Activated T-cell treated with anti-CD3 and anti-CD28 coated beads for 48 hours (primary cell): ENCODE results near the gene CYP21A2.
"Not testable (repeated sequence)": the region's sequence is repeated elsewhere in the genome, so short reads cannot be mapped to it uniquely, and the experiment has no call there.

Experiments
- DNase-seq: peaks from one replicate; pipeline ENCODE4 v3.0.0-alpha.2; 2020; ENCODE audit warnings: low read depth

The CYP21A2 gene

DNA sequence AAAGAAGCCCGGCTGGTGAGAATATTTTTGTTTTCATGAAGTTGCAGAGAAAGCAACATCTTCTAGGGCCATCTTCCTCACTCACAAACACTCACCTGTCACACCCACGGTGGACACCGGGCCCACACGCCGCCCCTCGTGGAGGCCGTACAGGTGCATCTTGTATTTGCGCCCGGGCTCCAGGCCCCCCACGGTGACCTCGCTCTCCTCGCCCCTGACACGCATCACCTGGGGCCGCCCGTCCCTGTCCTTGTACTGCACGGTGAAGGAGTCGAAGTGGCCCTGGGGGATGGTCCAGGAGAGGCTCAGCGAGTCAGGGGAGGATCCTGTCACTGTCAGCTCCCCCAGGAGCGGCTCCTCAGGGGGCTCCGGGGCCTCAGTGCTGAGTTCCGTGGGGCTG, 17.5 kb downstream of the CYP21A2 start:
- DNase-seq = not testable (repeated sequence)

DNA sequence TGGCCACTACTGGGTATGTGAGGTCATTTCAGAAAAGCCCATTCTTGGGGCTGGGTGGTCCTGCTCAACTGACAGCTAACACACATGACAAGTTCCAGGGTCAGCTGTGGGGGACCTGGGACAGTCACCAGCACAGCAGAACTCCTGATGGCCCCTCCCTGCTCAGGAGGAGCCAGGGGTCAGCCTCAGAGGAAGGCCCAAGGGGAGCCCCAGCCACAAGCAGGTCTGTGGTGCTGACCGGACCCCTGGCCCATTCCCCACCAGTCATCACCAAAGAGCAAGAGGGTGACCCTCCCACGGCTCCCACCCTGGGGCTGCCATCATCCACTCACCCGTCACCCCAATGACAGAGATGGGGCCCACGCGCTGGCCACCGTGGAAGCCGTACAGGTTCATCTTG, 18.0 kb downstream of the CYP21A2 start:
- no peak for DNase-seq

DNA sequence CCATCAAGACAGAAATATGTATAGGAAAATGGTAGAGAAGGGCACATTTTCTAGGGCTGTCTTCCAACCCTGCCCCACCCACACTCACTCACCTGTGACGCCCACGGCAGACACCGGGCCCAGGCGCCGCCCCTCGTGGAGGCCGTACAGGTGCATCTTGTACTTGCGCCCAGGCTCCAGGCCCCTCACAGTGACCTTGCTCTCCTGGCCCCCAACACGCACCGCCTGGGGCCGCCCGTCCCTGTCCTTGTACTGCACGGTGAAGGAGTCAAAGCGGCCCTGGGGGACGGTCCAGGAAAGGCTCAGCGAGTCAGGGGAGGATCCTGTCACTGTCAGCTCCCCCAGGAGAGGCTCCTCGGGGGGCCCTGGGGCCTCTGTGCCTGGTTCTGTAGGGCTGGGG, 19.8 kb downstream of the CYP21A2 start:
- DNase-seq = no peak

DNA sequence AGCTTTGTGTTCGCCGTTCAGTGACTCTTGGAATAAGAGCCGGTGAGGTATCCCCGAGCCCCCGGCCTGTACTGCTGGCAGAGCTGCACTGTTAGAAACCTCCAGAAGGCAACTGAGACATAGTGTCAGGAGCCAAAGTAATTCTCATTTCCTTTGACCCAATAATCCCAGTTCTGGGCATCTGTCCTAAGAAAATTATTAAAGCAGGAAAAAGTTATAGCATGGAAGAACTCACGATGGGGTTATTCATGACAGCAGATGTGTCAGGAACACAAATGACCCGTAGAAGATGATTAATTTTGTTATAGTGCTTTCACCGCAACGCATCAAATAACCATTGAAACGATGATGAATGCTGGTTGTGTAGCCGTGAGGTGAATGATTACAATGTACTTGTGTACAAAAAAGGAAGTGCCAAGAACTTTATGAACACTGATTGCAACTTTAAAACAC, 20.3 kb downstream of the CYP21A2 start:
- no peak for DNase-seq

DNA sequence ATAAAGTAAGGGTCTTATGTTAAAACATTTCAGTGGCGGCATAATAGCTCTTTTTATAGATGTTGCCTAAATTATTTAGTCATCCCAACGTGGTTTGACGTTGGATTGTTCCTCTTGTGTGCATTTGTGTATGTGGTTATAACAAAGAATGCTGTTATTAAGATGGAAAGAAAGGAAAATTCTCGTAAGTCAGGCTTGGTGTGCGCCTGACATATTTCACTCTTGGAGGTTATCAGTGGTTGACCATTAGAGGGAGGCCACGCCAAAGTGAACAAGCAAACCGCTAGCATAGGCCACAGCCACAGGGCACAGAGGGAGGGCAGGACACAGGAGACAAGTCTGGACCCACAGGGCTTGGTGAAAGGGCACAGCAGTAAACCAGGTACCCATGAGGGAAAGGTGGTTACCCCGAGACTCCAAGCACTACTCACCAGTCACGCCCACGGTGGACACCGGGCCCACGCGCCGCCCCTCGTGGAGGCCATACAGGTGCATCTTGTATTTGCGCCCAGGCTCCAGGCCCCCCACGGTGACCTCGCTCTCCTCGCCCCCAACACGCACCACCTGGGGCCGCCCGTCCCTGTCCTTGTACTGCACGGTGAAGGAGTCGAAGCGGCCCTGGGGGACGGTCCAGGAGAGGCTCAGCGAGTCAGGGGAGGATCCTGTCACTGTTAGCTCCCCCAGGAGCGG, 22.9 kb downstream of the CYP21A2 start:
- no peak for DNase-seq

DNA sequence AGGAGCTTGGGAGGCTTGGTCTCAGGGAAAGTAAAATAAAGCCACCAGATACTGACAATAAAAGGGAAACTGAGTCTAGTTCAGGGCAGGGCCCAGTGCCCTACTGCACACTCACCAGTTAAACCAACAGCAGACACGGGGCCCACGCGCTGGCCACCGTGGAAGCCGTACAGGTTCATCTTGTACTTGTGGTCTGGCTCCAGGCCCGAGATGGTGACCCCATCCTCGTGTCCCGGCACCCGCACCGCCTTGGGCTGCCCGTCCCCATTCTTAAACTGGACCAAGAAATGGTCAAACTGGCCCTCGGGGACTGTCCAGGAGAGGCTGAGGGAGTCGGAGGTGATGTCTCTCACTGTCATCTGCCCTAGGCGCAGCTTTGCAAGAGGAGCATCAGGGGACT, 26.5 kb downstream of the CYP21A2 start:
- DNase-seq = no peak

DNA sequence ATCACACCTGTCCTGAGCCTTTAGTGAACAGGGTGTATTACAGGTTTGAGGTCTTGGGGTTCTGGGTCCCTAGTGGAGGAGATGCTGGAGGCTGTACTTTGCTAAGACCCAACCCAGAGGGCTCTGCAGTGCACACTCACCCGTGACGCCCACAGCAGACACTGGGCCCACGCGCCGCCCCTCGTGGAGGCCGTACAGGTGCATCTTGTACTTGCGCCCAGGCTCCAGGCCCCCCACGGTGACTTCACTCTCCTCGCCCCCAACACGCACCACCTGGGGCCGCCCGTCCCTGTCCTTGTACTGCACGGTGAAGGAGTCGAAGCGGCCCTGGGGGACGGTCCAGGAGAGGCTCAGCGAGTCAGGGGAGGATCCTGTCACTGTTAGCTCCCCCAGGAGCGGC, 29.3 kb downstream of the CYP21A2 start:
- not testable (repeated sequence) for DNase-seq

DNA sequence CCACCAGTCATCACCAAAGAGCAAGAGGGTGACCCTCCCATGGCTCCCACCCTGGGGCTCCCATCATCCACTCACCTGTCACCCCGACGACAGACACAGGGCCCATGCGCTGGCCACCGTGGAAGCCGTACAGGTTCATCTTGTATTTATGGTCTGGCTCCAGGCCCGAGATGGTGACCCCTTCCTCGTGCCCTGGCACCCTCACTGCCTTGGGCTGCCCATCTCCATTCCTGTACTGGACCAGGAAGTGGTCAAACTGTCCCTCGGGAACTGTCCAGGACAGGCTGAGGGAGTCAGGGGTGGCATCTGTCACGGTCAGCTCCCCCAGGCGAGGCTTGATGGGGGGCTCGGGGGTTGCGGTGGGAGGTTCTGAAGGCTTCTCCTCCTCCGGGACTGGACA, 30.1 kb downstream of the CYP21A2 start:
- not testable (repeated sequence) for DNase-seq

DNA sequence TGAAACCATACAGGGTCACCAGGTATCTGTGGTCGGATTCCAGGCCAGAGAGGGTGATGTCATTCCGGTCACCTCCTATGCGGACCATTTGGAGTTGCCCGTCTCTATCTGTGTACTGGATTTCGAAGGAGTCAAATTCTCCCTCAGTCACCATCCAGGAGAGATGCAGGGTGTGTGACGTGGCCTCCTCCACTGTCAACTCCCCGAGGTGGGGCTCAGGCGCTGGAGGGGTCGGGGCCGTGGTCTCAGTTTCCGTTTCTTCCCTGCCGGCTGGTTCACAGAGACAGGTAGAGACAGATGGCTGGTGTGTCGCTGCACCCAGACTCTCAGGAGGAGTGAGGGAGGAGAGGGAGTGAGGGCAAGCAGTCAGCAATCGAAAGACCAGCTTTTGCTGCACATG, 30.7 kb downstream of the CYP21A2 start:
- no peak for DNase-seq

DNA sequence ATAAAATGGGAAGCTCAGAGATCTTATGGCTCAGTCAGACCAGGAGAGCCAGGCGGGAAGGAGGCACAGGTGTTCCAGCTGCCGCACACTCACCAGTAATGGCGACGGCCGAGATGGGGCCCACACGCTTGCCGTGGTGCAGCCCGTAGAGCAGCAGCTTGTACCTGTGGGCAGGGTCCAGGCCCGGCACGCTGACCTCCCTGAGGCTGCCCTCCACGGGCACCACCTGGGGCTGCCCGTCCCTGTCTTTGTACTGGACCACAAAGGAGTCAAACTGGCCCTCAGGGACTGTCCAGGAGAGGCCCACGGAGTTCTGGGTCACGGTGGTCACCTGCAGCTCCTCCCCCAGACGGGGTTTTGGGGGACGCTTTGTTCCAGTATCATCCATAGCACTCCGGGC, 31.2 kb downstream of the CYP21A2 start:
- no peak for DNase-seq

DNA sequence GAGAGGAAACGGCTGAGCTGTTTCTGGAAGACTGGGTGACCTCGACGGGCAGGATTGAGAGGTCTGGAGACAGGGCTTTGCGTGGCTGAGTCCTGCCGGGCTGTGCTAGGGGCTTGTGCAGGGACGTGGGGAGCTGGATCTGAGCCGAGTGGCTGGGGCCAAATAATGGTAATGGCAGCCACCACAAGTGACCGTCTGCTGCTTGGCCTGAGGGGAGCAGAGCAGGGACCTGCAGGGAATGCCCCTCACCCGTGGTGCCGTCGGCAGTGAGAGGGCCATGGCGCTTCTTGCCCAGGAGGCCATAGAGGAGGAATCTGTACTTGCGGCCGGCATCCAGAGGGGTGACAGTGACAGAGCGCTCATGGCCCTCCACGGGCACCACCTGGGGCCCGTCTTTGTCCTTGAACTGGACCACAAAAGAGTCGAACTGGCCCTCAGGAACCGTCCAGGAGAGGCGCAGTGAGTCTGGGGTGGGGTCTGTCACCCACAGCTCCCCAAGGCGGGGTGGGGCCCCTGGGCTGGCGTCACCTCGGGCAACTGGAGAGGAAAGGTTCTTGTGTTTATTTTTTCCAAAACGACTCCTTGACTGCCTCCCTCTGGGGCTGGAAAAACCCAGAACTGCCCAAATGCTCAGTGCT, 31.8 kb downstream of the CYP21A2 start:
- no peak for DNase-seq

DNA sequence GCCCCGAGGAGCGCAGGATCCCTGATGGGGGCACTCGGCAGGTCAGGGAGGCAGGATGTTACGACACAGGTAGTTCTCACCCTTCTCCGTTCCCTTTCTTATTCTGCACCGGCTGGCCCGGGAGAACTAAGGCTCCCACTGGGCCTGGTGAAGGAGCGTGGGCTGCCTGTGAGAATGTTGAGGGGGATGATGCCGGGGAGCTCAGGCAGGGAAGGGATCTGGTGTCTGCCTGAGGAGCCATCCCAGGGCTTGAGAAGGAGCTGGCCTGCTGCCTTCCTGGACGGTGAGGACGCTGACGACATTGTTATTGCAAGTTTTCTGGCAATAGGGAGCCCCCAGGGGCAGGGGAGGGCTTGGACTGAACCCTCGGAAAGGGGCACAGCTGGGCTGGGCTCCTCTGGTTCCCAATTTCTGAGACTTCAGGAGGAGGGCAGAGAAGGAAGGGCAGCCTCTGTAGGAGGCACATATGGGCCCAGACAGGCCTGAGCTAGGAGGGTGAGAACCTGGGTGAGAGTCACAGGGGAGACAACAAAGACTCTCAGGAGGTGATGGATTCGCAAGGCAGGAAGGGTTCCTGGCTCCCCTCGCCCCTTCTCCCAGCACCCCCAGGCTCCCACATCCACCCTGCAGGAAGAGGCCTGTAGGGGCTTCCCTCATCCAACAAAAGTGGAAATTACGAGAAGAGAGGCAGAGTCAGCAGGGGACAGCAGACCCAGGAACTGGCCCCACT, 32.8 kb downstream of the CYP21A2 start:
- DNase-seq = no peak

DNA sequence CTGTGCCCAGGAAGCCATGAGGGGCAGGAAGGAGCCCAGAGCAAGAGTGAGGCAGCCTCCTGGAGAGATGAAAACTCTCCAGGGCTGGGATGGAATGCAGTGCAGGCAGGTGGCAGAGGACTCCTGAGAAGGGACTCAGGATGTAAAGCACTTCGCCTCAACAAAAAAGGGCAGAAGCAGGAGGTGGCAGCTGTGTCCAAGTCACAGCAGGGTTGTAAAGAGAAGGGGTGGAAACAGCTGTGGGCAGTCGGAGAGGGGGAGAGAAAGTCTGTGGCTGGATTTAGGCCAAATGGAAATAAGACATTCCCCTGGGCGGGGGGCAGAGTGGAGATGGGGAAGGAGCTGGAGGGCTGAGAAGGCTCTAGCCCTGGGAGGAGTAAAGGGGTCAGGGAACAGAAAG, 34.9 kb downstream of the CYP21A2 start:
- DNase-seq = no peak

DNA sequence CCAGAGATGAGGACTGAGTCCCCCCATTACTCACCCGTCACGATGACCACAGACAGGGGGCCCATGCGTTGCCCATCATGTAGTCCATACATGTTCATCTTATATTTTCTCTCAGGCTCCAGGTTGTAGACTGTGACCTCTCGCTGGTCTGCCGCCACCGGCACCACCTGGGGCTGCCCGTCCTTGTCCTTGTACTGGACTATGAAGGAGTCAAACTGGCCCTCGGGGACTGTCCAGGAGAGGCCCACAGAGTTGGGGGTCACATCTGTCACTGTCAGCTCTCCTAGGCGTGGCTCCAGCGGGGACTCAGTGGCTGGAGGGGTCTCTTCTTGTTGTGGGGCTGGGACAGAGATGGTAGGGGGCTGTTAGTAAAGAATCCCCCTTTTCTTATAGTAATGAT, 35.4 kb downstream of the CYP21A2 start:
- DNase-seq = no peak

DNA sequence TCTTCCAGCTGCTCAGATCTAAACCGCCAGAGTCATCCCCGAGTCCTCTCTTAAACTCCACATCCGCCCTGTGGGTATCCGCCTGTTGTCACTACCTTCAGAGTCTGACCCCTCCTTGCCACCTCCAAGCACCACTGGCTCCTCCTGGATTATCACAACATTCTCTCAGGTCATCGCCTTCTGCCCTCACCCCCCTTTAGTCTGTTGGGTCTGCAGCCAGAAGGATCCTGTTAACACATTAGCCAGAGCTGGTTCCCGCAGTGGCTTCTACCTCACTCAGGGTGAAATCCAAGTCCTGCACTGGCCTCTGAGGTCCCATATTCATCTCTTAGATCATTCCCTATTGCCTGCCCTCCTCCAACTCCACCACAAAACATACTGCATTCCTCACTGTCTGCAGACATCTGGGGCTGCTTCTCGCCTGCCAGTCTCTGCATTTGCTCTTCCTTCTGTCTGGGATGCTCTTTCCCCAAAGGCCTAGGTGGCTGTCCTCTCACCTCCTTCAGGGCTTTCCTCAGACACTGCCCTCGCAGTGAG, 36.8 kb downstream of the CYP21A2 start:
- no peak for DNase-seq

DNA sequence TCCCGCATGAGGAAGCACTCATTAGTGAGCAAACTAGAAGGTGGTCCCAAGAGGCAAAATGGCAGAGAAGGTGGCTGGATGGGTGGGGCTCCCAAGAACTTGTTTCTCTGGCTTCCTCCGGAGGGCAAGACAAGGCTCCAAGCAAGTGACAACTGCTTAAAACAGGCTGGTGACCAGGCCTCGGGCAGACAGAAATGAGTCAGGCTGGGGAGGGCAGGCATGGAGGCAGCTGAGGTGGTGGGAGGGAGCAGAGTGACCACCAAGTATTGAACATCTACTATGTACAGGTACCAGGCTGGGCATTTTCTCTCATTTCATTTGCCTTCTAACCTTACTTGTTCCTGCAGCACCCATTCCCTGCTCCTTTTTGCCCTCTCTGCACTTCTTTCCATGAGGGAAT, 37.6 kb downstream of the CYP21A2 start:
- no peak for DNase-seq

DNA sequence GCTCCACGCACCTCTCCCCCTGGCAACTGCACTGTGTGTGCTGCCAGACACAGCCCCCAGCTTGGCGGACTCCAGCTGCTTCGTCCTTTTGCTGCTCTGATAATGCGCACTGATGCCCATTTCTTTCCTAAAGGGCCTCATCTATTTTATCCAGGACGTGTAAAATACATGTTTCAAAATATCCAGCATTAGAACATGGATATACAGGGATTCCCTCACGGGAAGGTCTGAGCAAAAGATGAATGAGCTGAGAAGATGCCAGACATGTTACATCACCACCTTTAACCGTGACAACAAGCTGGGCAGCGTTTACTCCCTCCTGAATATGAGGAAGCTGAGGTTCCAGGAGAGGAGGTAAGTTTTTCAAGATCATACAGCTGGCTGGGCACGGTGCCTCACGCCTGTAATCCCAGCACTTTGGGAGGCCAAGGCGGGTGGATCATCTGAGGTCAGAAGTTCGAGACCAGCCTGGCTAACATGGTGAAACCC, 38.1 kb downstream of the CYP21A2 start:
- DNase-seq = no peak

DNA sequence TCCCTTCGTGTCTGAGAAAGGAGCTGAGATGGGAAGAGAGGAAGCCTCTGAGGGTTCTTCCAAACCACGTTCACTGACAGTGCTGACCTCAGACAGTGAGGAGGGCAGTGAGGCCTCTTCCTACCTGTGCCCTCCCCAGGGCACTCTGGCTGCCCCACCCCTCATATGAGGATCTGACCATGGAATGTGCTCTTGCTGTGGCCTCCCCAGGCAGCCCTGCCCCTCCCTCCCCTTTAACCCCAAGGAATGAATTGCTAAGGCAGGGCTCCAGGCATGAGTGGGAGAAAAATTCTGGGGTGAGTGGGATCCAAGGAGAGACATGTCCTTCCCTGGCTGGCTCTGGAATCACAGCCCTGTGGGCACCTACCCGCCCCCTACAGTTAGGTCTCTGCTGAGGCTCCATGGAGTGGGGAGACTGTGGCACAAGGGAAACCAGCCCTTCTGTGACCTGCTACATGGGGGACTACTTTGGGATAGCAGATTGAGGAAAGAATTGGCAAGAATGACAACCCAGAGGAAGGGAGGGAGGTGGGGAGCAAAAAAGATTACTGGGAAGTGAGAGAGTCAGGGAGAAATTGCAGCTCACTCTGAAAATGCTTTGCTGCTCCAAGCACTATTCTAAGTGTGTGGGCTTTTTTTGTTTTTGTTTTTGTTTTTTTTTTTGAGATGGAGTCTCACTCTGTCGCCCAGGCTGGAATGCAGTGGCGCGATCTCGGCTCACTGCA, 41.5 kb downstream of the CYP21A2 start:
- DNase-seq = no peak

DNA sequence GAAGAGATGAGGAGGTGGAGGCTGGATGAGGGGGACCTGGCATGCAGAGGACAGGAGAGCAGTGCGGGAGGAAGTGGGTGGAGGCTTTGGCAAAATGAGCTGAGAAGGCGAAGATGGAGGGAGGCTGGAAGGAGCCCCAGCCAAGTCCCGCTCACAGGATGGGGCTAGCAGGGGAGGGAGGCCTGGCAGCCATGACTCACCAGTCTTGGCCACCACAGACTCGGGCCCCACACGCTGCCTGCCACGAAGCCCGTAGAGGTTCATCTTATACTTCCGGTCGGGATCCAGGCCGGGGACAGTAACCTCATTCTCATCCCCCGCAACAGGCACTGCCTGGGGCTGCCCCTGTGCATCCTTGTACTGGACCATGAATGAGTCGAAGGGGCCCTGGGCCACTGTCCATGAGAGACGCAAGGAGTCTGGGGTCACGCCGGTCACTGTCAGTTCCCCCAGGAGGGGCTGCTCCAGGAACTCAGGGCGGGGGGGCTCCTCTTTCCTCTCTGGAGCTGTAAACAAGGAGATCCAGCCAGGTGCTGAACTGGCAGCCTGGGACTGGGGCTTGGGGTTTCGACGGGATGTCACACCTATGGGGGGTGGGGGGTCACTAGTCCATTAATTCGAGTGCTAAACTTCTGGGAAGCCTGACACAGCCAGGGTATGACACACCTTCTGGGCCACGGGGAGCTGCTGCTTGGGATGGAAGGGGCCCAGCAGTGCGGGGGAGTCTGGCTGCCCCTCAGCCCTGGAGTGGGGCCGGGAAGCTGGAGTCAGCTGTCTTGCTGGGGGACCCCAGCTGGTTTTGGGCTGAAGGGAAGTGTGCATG, 43.2 kb downstream of the CYP21A2 start:
- no peak for DNase-seq

DNA sequence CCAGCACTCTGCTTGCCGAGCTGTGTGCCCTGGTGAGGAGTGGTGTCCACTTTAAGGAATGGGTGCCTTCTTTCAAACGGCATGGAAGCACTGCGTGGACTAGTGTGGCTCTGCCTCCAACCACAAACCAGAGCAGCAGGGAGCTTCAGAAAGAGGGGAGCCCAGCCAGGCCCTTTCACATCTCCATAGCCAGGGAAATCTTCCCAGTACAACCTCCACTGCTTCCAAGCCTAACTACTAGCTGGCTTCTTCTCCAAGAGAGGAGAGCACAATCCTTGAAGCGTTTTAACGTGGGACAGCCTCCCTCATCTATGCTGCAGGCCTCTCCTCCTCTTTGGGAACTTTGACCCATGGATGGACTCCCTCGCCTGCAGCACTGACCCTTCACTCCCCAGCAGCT, 44.3 kb downstream of the CYP21A2 start:
- DNase-seq = no peak

DNA sequence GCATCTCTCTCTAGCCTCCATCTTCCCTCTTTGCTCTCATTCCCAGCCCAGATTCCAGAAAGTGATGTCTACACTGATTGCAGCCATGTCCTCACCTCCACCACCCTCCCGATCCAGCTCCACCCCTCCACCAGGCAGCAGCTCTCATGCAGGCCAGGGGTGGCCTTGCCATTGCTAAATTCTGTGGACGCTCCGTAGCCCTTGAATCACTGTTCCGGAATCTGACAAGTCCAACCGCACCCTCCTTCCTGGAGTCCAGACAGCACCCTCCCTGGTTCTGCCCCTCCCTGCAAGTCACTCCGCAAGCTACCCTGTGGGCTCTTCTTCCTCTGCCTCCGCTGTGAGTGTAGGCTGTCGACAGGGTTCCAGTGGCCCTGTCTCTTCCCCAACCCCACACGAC, 44.7 kb downstream of the CYP21A2 start:
- DNase-seq = no peak
